ENCODE data around the gene RBMS1. TPM values are rescaled to one million over a fixed set of nuclear protein-coding genes. Genes with fewer than 3 reads are reported as not detected.

The RBMS1 gene
- total and polyA plus RNA-seq, 2 experiments from 2014 or later = 55.5 to 94.8 TPM

- TF ChIP-seq, protein P1, sequence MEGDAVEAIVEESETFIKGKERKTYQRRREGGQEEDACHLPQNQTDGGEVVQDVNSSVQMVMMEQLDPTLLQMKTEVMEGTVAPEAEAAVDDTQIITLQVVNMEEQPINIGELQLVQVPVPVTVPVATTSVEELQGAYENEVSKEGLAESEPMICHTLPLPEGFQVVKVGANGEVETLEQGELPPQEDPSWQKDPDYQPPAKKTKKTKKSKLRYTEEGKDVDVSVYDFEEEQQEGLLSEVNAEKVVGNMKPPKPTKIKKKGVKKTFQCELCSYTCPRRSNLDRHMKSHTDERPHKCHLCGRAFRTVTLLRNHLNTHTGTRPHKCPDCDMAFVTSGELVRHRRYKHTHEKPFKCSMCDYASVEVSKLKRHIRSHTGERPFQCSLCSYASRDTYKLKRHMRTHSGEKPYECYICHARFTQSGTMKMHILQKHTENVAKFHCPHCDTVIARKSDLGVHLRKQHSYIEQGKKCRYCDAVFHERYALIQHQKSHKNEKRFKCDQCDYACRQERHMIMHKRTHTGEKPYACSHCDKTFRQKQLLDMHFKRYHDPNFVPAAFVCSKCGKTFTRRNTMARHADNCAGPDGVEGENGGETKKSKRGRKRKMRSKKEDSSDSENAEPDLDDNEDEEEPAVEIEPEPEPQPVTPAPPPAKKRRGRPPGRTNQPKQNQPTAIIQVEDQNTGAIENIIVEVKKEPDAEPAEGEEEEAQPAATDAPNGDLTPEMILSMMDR (conservative IDR thresholded peaks at IDR 0.05; ENCODE audit: low read depth in 2 of 2) = no peak
- TF ChIP-seq ZNF331 (CRISPR knock-in tag; IDR thresholded peaks at IDR 0.05; ENCODE audit: low read depth) (no peak), NANOG (IDR thresholded peaks at IDR 0.05; ENCODE audit: borderline replicate concordance) (no peak), ZNF462 (CRISPR knock-in tag; IDR thresholded peaks at IDR 0.05) (no peak), EZH2 (IDR thresholded peaks at IDR 0.05; ENCODE audit: low read depth, unreplicated experiment) (no peak), EZH2phosphoT487 (IDR thresholded peaks at IDR 0.05; ENCODE audit: unreplicated experiment) (no peak), STAT1 (IDR thresholded peaks at IDR 0.05; ENCODE audit: unreplicated experiment) (no peak), POLR2AphosphoS5 (IDR thresholded peaks at IDR 0.05; ENCODE audit: low read depth) (no peak)
These were observed 146.2 kb downstream of the RBMS1 start (continued) for GRCh38 chr2:160347269-160347863.

Data from GM23338 (cell line).